B cell (primary cell): ENCODE data around the gene MEGF11. TPM values are rescaled to one million over a fixed set of nuclear protein-coding genes. Genes with fewer than 3 reads are reported as not detected.

Experiments
- ATAC-seq: fragments of 200-7000 bp; cut with Tn5 transposase; one replicate; pipeline ENCODE4 v1.10.0; 2021; ENCODE audit warnings: low read depth, mild to moderate bottlenecking, moderate number of reproducible peaks, moderate library complexity
- CTCF ChIA-PET: fragments of 350-600 bp; sonication (Branson Sonifier 250); formaldehyde crosslinking; loops from one replicate; lab custom pipeline; 2021; ENCODE audit warnings: antibody characterized with exemption, inconsistent platforms; lab: Charles Lee
- POLR2A ChIA-PET: fragments of 350-600 bp; sonication (Branson Sonifier 250); formaldehyde crosslinking; loops from one replicate; lab custom pipeline; 2021; ENCODE audit warnings: antibody characterized with exemption; lab: Charles Lee
- DNase-seq: peaks from one replicate; pipeline ENCODE4 v3.0.0; 2013
- H2AFZ ChIP-seq: 2 replicates; pipeline ENCODE4 v1.6.1; 2012; ENCODE audit warnings: mild to moderate bottlenecking, low read depth, low read length; ENCODE audit not compliant: insufficient read depth, poor library complexity, severe bottlenecking
- H3K27ac ChIP-seq, 2 donors: 1 replicate in 1 of 2; 2 replicates in 1 of 2; pipeline ENCODE4 v1.5.1; 2012 to 2013; ENCODE audit warnings: low read length in 2 of 2, mild to moderate bottlenecking in 2 of 2, moderate library complexity in 1 of 2
- H3K27me3 ChIP-seq, 4 experiments: fragments of 200-600 bp in 1 of 4; sonication (generic) in 1 of 4; replicated peaks in 1 of 4; 1 replicate in 2 of 4; 2 replicates in 2 of 4; pipeline versions ENCODE4 v1.6.1 to v1.7.0; 2013 to 2016; ENCODE audit warnings: low read length in 3 of 4, mild to moderate bottlenecking in 2 of 4, mixed read lengths in 1 of 4, moderate library complexity in 1 of 4; ENCODE audit not compliant: insufficient read depth in 4 of 4, control insufficient read depth in 3 of 4; ENCODE audit errors: control extremely low read depth in 1 of 4
- H3K36me3 ChIP-seq, 2 experiments: replicated peaks in 1 of 2; 1 replicate in 1 of 2; 2 replicates in 1 of 2; pipeline versions ENCODE4 v1.6.1 to v1.7.1; 2013; ENCODE audit warnings: low read length in 1 of 2; ENCODE audit not compliant: insufficient read depth in 2 of 2, control insufficient read depth in 1 of 2; ENCODE audit errors: control extremely low read depth in 1 of 2, extremely low read depth in 1 of 2
- H3K4me1 ChIP-seq, 2 donors: fragments of 200-600 bp in 1 of 2; sonication (generic) in 1 of 2; 1 replicate in 1 of 2; 2 replicates in 1 of 2; pipeline versions ENCODE4 v1.5.1 to v1.6.1; 2013 to 2017; ENCODE audit warnings: low read length in 2 of 2; ENCODE audit not compliant: control insufficient read depth in 2 of 2, insufficient read depth in 2 of 2
- H3K4me2 ChIP-seq: replicated peaks from 2 replicates; pipeline ENCODE3; 2012; ENCODE audit warnings: mild to moderate bottlenecking, low read depth, low read length; ENCODE audit not compliant: poor library complexity, severe bottlenecking
- H3K4me3 ChIP-seq, 5 experiments: fragments of 200-600 bp in 1 of 5; sonication (generic) in 1 of 5; 1 replicate in 3 of 5; 2 replicates in 2 of 5; pipeline versions ENCODE4 v1.5.1 to v1.7.0; 2011 to 2016; ENCODE audit warnings: low read length in 4 of 5, mild to moderate bottlenecking in 4 of 5, low read depth in 2 of 5, control low read depth in 1 of 5, moderate library complexity in 1 of 5; ENCODE audit not compliant: insufficient read depth in 1 of 5; ENCODE audit errors: control extremely low read depth in 1 of 5, extremely low read depth in 1 of 5
- H3K79me2 ChIP-seq: fragments of 200-600 bp; sonication (generic); one replicate; pipeline ENCODE4 v1.6.0; 2016; ENCODE audit warnings: low read length; ENCODE audit not compliant: control insufficient read depth, insufficient read depth
- H3K9ac ChIP-seq: fragments of 200-600 bp; sonication (generic); 2 replicates; pipeline ENCODE4 v1.6.1; 2017; ENCODE audit warnings: mild to moderate bottlenecking, low read length, moderate library complexity
- H3K9me3 ChIP-seq, 3 donors: one replicate each; pipeline versions ENCODE4 v1.6.1 to v1.7.1; 2013; ENCODE audit warnings: low read length in 2 of 3; ENCODE audit not compliant: control insufficient read depth in 2 of 3, insufficient read depth in 1 of 3; ENCODE audit errors: control extremely low read depth in 1 of 3
- H4K20me1 ChIP-seq: 2 replicates; pipeline ENCODE4 v1.6.0; 2012; ENCODE audit warnings: mild to moderate bottlenecking, low read length; ENCODE audit not compliant: insufficient read depth, control insufficient read depth, poor library complexity, severe bottlenecking
- H3K27ac Mint-ChIP-seq: one replicate; pipeline ENCODE4 v1.8.0; 2021; ENCODE audit warnings: mixed read lengths
- H3K27me3 Mint-ChIP-seq: one replicate; pipeline ENCODE4 v1.8.0; 2021; ENCODE audit warnings: mixed read lengths
- H3K4me1 Mint-ChIP-seq: one replicate; pipeline ENCODE4 v1.8.0; 2021; ENCODE audit warnings: mixed read lengths
- H3K4me3 Mint-ChIP-seq: one replicate; pipeline ENCODE4 v1.8.0; 2021; ENCODE audit warnings: mixed read lengths
- H3K9me3 Mint-ChIP-seq: one replicate; pipeline ENCODE4 v1.8.0; 2022; ENCODE audit warnings: mixed read lengths; ENCODE audit not compliant: insufficient read depth
- CTCF ChIP-seq: fragments of 200-600 bp; IDR thresholded peaks from one replicate; pipeline ENCODE4 v1.8.0; 2022; ENCODE audit warnings: antibody characterized with exemption, mild to moderate bottlenecking
- EZH2 ChIP-seq: IDR thresholded peaks from 2 replicates; pipeline ENCODE4 v1.6.1; 2012; ENCODE audit warnings: borderline replicate concordance, low read depth, mild to moderate bottlenecking, moderate library complexity, low read length; ENCODE audit not compliant: insufficient read depth, poor library complexity, severe bottlenecking
- WGBS: methylation state at CpG from one replicate; pipeline ENCODE4 v1.1.5; 2013; ENCODE audit warnings: missing lambda C conversion rate; ENCODE audit not compliant: insufficient coverage; 5-methylcytosine and 5-hydroxymethylcytosine counted together
- intact Hi-C: fragments of 100-400 bp; cut with micrococcal nuclease; formaldehyde crosslinking; loops from one replicate; pipeline ENCODE4 v1.10.0; 2022
- polyA plus RNA-seq: library from polyadenylated mRNA; depleted of rRNA; stranded (reverse); fragments of >200 nt; gene quantifications from 2 replicates; pipeline ENCODE4 v1.2.3, GENCODE V29; 2012
- total RNA-seq, 2 donors: library from RNA; stranded (reverse); fragments of 120-200 nt in 1 of 2; gene quantifications; 1 replicate in 1 of 2; 2 replicates in 1 of 2; pipeline versions ENCODE4 v1.2.3 to v1.2.4, GENCODE V29; 2013 to 2022

MEGF11 gene
- total and polyA plus RNA-seq, 2 donors (not counting 1 experiment from before 2014, with no cell fraction given) = 0.04 to 0.34 TPM

GRCh38 chr15:65930134-65930533 lies 323.4 kb downstream of the MEGF11 start:
- H3K27ac ChIP-seq = no peak overlapping the region
- no peaks in the 10 kb centered on the region for H3K27me3 ChIP-seq
- H2AFZ ChIP-seq = no peak overlapping the region
- Mint-ChIP-seq H3K27ac (no peak overlapping the region), H3K9me3 (no peaks in the 10 kb centered on the region), H3K4me3 (no peak overlapping the region), H3K4me1 (no peaks in the 10 kb centered on the region), H3K27me3 (no peaks in the 10 kb centered on the region)
- 93% methylated on average over 6 of the region's 6 CpGs for WGBS
- no peaks in the 10 kb centered on the region for H3K79me2 ChIP-seq
- ATAC-seq = no peak
- no peak overlapping the region for H3K4me3 ChIP-seq
- no peak overlapping the region for H3K4me2 ChIP-seq
- H4K20me1 ChIP-seq = no peaks in the 10 kb centered on the region
- ChIA-PET POLR2A (interaction anchor here (1.2 kb wide), 1 partner anchor 60 kb away, joined by 3 read pairs; no protein-coding TSS in a partner anchor), CTCF (no interaction called here)
- no peaks in the 10 kb centered on the region for H3K36me3 ChIP-seq
- no peak for DNase-seq
- H3K9ac ChIP-seq = no peak overlapping the region
- no peaks in the 10 kb centered on the region for H3K9me3 ChIP-seq
- no peak for TF ChIP-seq EZH2
- TF ChIP-seq CTCF = no peak
- no peaks in the 10 kb centered on the region for H3K4me1 ChIP-seq
- intact Hi-C loops = no loop called here

GRCh38 chr15:65929573-65929972 lies 324.0 kb downstream of the MEGF11 start:
- intact Hi-C loops = no loop called here
- Histone ChIP-seq H3K9ac (no peak overlapping the region), H3K9me3 (no peaks in the 10 kb centered on the region), H3K79me2 (no peaks in the 10 kb centered on the region), H3K27ac (no peak overlapping the region), H3K27me3 (no peaks in the 10 kb centered on the region), H3K36me3 (no peaks in the 10 kb centered on the region), H2AFZ (no peak overlapping the region), H4K20me1 (no peaks in the 10 kb centered on the region), H3K4me1 (no peaks in the 10 kb centered on the region), H3K4me2 (no peak overlapping the region), H3K4me3 (no peak overlapping the region)
- ATAC-seq (no peak), DNase-seq (no peak)
- CTCF ChIA-PET = no interaction called here
- no peaks in the 10 kb centered on the region for H3K27me3 Mint-ChIP-seq
- H3K9me3 Mint-ChIP-seq = no peaks in the 10 kb centered on the region
- no peak overlapping the region for H3K4me3 Mint-ChIP-seq
- no peak overlapping the region for H3K27ac Mint-ChIP-seq
- no peaks in the 10 kb centered on the region for H3K4me1 Mint-ChIP-seq
- POLR2A ChIA-PET = interaction anchor here (1.2 kb wide), 1 partner anchor 59 kb away, joined by 3 read pairs; no protein-coding TSS in a partner anchor
- WGBS = 87% methylated on average over 7 of the region's 7 CpGs
- TF ChIP-seq EZH2 = no peak
- no peak for TF ChIP-seq CTCF
